Activated T-cell treated with anti-CD3 and anti-CD28 coated beads for 1 hour (primary cell): ENCODE data around the gene MYPN.
"Not testable (repeated sequence)": the region's sequence is repeated elsewhere in the genome, so short reads cannot be mapped to it uniquely, and the experiment has no call there.

Experiments used
- DNase-seq: peaks from one replicate; pipeline ENCODE4 v3.0.0-alpha.2; 2020; ENCODE audit warnings: low read depth

Gene MYPN

GRCh38 chr10:68135922-68136792, 26.9 kb downstream of the MYPN start:
- no peak for DNase-seq

DNA sequence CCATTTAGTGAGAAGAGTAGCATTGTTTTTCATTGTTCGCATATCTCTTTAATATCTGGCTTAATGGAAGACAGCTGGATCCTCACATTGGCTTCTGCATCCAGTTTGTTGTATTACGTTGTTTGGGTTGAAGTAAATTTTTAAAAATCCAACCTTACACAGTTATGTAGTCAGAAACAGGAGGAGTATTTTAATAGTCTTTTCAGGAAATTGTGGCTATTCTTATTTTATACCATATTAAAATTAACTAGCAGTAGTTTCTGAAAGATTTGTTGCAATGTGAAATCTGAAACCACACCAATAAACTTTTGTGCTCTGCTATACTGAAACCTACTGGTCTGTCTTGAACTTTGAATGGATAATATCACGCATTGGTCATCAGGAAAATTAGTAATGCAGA, 27.9 kb downstream of the MYPN start:
- DNase-seq: no peak

- DNase-seq: no peak
Observed at GRCh38 chr10:68138526-68138925, 29.2 kb downstream of the MYPN start.

DNA sequence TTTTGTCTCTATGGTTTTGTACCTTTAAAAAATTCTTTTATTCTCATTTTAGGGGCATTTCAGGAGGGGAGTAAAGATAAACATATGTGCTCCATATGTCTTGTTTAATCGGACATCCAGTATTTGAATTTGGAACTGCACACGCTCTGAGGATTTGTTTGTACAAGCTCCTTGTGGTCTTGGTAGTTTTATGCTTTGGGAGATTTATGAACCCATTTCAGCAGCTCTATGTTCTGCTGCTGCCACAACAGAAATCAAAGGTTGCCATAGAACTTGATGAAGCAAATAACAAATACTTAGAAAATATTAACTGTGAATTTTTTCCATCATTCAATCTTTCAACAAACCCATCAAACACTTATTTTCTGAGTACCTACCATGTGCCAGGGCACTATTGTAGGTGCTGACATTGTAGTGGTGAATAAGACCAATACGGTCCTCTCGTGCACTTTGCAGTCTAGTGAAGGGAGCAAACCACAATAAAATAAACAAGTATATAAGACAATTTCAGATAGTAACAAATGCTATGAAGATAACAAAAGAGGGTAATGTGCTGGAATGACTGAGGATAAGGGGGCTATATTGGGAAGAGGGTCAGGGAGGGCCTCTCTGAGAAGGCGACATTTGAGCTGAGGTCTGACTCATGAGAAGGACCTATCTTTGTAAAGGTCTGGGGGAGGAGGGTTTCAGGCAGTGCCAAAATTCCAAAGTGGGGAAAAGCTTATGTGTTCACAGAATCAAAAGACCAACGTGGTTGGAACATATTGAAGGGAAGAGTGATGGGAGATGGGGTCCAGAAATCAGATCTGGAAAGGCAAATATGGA, 30.4 kb downstream of the MYPN start:
- no peak for DNase-seq

DNA sequence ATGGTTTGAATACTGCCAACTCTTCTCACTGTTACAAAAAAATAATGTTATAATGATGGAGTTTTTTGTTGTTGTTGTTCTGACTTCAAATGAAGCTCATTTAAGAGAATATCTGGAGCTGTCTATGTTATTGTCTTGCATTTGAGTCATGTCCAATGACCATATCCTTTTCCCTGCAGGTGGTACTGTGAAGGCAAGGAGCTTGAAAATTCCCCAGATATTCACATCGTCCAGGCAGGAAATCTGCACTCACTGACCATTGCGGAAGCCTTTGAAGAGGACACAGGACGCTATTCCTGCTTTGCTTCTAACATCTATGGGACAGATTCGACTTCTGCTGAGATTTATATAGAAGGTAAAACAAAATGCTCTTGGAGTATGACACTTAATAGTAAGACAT, 33.5 kb downstream of the MYPN start:
- no peak for DNase-seq

GRCh38 chr10:68144709-68145108, 35.4 kb downstream of the MYPN start:
- no peak for DNase-seq

GRCh38 chr10:68145705-68146104, 36.4 kb downstream of the MYPN start:
- DNase-seq: no peak

- DNase-seq: no peak
Observed at GRCh38 chr10:68146133-68146532, 36.8 kb downstream of the MYPN start.

- DNase-seq: no peak
Observed at GRCh38 chr10:68151453-68151852, 42.2 kb downstream of the MYPN start.

- DNase-seq: no peak
Observed at GRCh38 chr10:68153473-68154210, 44.4 kb downstream of the MYPN start.

- no peak for DNase-seq
Observed at GRCh38 chr10:68154211-68154497, 44.9 kb downstream of the MYPN start.

GRCh38 chr10:68155615-68156210, 46.4 kb downstream of the MYPN start:
- no peak for DNase-seq

GRCh38 chr10:68156373-68157185, 47.3 kb downstream of the MYPN start:
- DNase-seq: peak; percentile 43

- not testable (repeated sequence) for DNase-seq
Observed at GRCh38 chr10:68157522-68157921, 48.2 kb downstream of the MYPN start.

- no peak for DNase-seq
Observed at GRCh38 chr10:68158031-68158430, 48.7 kb downstream of the MYPN start.

GRCh38 chr10:68163735-68164134, 54.4 kb downstream of the MYPN start:
- no peak for DNase-seq

GRCh38 chr10:68165643-68166042, 56.4 kb downstream of the MYPN start:
- DNase-seq: no peak

DNA sequence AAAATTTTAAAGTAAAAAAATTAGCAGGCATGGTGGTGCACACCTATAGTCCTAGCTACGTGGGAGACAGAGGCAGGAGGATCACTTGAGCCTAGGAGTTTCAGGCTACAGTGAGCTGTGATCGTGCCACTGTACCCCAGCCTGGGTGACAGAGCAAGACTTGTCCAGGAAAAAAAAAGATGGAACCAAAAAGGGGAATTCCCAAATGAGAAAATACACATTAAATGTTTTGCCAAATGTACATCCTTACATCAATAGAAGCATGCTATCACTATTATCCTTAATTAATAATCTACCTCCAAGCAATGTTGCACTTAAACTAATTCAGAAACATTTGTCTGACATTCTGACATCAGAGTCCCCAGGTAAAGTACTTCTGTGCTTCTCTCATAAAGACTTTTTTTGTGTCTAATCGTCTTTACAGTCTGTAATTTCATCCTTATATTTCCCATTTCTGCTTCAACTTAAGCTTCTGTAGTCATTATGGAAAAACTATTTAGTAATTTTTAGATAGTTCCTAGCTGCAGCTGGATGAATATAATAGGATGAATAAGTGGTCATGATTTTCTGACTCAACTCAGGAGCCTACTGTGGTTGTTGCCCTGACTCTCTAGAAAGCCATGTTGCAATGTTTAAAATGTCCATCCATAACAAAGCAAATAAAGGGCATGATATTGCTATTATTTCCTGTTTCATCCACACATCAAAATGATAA, 57.7 kb downstream of the MYPN start:
- DNase-seq: no peak

DNA sequence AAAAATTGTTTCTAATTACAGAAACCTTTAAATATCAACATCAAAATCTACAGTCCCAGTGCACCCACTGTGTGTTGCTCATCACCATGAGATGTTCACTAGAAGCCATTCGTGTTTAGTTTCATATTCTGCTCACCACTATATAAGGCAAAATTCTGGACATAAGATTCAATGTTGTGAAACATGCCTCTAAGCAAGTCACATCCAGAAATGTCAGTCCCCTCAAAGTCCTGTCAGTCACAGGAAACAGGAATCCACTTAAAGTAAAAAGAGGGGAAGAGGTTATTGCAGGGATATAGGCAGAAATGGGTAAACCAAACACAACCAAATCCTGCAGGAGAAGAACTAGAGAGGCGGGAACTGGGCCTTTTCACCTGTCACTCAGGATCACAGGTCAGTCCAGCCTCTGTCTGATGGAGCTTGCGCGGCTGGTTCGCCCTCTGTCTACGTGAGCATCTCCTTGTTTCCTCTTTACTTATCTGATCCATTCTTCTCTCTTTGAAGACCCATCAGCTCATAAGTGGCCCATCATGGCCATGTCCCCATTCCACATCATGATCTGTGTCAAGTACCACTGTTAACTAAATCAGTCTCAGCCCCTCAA, 58.4 kb downstream of the MYPN start:
- no peak for DNase-seq

DNA sequence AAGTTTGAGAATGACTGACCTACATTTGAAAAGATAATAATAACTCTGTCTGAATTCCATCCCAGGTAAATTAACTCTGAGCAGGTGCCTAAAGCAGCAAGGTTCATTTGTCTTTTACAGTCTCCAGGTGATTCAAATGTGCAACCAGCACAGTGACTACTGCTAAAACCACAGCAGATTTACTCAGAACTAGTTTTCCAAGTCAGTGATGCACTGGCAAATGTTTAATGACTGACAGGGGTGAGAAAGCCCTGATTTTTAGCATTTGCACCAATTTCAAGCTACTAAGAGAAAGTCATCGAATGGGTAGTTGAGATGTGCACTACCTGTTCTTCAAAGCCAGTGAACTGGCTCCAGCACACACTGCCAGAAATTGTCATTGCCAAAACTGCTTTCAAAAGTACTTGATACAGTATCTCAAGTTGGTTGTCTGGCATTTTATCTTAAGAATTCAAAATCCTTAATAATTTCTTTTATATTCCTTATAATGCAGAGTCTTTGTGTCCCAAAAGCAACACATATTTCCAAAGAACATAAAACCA, 62.3 kb downstream of the MYPN start:
- no peak for DNase-seq
